IPS DF 4.7 (cell line): ENCODE measurements around the gene PSME4.
"Not testable (repeated sequence)": the region's sequence is repeated elsewhere in the genome, so short reads cannot be mapped to it uniquely, and the experiment has no call there.

ENCODE experiments used
- DNase-seq: peaks from one replicate; pipeline ENCODE4 v3.0.0-alpha.2; 2013; ENCODE audit warnings: low spot score; ENCODE audit errors: extremely low read depth

PSME4 gene

GRCh38 chr2:53964987-53965687, 5.7 kb downstream of the PSME4 start:
- DNase-seq: no peak

DNA sequence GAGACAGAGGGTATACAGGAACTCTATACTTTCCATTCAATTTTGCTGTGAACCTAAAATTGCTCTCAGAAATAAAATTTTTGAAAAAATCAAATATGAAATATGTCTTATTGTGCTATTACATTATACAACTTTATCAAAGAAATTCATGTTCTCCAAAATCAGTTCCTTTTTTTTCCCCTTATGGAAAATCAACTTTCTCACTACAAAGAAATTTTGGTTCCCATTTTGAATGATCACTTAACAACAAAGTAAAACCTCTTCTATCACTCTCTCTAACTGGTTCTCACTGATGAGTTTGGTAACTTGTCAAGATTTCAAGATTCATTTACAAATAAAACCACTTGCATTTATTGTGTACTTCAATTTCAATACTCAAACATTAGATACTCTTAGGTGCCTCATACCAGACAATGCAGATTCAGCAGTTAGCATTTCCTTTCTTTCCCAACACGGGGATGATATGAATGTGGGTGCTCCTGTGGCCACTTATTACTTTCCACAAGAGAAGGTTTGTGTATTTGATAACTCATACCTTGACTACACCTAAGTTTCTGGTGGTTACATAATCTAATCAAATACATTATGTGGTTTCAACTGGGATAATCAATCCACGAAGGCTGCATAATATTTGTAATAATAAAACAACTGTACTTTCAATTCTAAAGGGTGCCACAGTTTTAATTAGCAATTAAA, 6.4 kb downstream of the PSME4 start:
- DNase-seq: no peak

GRCh38 chr2:53961478-53962216, 9.1 kb downstream of the PSME4 start:
- DNase-seq: not testable (repeated sequence)

- DNase-seq: no peak
Measured at GRCh38 chr2:53960476-53960875, 10.3 kb downstream of the PSME4 start.

GRCh38 chr2:53958443-53958842, 12.3 kb downstream of the PSME4 start:
- DNase-seq: no peak

GRCh38 chr2:53952519-53952918, 18.3 kb downstream of the PSME4 start:
- DNase-seq: no peak

DNA sequence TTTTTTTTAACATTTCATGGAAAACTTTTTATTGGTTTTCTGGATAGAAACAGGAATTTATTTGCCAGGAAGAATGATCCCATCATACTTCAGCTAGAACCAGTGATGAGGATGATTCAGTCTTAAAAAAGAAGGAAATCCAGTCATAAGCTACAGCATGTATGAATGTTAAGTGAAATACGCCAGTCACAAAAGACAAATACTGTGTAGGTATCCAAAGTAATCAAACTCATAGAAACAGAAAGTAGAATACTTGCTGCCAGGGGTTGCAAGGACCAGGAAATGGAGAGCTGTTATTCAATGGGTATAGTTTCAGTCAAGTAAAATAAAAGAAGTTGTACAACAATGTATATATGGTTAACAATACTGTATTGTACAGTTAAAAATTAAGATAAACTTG, 21.3 kb downstream of the PSME4 start:
- no peak for DNase-seq

GRCh38 chr2:53945538-53945937, 25.3 kb downstream of the PSME4 start:
- DNase-seq: no peak

DNA sequence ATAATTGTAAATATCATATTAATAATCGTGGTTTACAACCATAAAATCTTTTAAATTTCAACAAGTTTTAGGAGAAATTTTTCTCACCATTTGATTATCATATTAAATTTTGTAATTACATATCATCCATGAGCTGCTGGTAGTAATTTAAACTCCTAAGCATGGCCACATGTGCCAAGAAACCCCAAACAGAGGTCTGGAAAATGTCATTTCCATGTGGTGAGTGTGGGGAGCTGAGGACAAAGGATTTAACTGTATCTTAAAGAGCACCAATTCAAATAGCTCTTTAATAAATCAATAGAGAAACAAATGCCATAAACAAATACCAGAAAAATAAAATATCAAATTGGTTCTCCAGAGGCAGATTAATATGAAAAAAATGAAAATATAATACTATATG, 26.3 kb downstream of the PSME4 start:
- DNase-seq: no peak

DNA sequence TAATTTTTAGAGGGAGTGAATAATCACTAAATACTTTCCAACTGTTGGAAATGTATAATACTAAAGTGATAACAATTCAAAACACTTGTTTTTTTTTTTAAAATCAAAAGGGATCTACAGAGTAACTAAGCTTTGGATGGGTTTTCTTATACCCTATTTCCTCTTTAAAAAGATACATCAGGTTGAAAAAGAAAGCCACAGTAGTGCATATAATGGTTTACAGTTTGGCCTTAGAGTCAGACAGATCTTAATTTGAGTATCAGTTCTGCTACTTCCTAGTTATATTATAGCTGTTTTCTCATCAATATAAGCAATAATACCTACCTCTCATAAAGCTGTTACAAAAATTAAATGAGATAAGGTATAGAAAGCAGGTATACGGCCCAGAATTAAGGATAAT, 28.5 kb downstream of the PSME4 start:
- no peak for DNase-seq

- DNase-seq: no peak
Measured at GRCh38 chr2:53941749-53942148, 29.0 kb downstream of the PSME4 start.

GRCh38 chr2:53939656-53940055, 31.1 kb downstream of the PSME4 start:
- DNase-seq: no peak

- DNase-seq: no peak
Measured at GRCh38 chr2:53938904-53939303, 31.9 kb downstream of the PSME4 start.

- no peak for DNase-seq
Measured at GRCh38 chr2:53933329-53933728, 37.5 kb downstream of the PSME4 start.

GRCh38 chr2:53926321-53926720, 44.5 kb downstream of the PSME4 start:
- not testable (repeated sequence) for DNase-seq

GRCh38 chr2:53913721-53914120, 57.1 kb downstream of the PSME4 start:
- DNase-seq: no peak

DNA sequence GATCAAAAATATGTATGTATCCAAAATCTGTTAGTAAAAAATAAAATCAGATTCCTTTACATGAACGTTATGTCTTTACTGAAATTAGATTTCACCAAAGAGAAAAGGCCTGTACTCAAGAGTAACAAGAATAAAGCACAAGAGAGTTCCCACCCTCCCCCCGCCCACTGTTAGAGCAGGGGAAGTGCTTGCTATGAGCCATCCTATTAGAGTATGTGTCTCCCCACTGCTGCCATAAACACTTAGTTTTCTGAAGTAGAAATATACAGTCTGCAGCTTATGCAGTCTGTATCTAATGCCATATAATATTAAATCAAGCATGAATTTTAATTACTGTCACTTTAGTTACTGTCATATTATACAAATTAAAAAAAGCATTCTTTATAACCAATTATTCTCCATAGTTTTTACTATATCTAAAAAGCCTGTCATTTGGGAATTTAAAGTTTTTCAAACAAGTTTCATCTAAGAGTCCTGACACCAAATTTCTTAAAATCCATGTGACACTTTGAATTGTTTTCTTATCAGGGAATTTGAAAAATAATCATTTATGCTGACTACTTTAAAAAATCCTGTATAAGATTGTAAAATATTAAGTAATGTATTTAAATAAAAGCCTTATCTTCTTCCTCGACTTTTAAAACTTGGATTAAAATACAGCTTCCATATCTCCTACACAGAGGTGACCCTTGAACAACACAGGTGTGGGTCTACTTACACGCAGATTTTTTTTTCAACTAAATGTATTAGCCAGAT, 59.2 kb downstream of the PSME4 start:
- no peak for DNase-seq

DNA sequence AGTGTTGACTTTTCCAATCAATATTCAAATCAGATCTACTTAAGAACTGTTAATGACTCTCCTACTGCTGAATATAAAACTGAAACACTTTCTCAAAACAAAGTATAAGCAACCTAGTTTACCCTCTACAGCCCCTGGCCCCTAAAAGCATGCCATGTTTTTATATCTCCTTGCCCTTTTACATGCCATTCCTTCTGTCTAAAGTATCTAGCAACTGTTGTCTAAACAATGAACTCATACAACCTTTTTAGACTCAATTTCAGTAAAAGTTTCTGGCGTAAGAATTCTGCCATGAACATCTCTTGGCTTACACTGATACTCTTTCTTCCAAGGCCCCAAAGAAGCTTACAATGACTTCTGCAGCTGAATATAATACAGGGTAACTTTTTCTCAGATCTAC, 63.2 kb downstream of the PSME4 start:
- DNase-seq: no peak

DNA sequence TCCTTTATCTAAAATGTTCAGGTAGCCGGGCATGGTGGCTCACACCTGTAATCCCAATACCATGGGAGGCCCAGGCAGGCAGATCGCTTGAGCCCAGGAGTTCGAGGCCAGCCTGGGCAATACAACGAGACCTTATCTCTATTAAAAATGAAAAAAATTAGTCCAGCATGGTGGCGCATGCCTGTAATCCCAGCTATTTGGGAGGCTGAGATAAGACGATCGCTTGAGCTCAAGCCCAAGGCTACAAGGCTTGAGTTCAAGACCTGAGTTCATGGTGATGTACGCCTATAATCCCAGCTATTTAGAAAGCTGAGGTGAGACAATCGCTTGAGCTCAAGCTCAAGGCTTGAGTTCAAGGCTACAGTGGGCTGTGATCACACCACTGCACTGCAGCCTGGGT, 65.4 kb downstream of the PSME4 start:
- DNase-seq: no peak

GRCh38 chr2:53903011-53903410, 67.8 kb downstream of the PSME4 start:
- no peak for DNase-seq

DNA sequence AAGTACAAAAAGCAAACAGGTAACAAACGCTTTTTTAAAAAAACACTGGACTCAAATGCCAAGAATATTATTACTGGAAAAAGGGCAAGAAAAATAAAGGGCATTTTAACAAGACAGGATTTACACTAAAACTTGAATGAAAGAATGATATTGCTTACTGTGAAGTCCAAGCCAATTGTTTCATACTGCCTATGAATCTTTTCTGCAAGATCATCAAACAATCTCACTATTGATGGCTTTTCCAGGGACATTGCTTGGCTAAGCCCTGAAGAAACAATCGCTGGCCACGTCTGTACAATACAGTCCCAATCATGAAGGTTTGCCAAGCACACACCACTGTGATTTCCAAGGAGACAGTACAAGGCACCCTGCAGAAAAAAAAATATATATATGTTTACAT, 69.6 kb downstream of the PSME4 start:
- no peak for DNase-seq

GRCh38 chr2:53896864-53897263, 73.9 kb downstream of the PSME4 start:
- DNase-seq: no peak
